CD4-positive, alpha-beta T cell treated with Interleukin-4 for 1 hour (primary cell): ENCODE data around the gene KRTAP29-1.
"Not testable (repeated sequence)": the region's sequence is repeated elsewhere in the genome, so short reads cannot be mapped to it uniquely, and the experiment has no call there.

ENCODE experiments used
- DNase-seq, 2 donors: peaks; one replicate each; pipeline ENCODE4 v3.0.0-alpha.2; 2020 to 2022

Gene KRTAP29-1

GRCh38 chr17:41301916-41302901, at the start of gene KRTAP29-1:
Gene KRTAP29-1 (minus strand): TSS chr17:41302851. CDS start chr17:41302851, 0 bp downstream.
- DNase-seq, result no peak

- no peak for DNase-seq
Measured at GRCh38 chr17:41351177-41351576, 48.5 kb upstream of the KRTAP29-1 start.

GRCh38 chr17:41350381-41350878, 47.8 kb upstream of the KRTAP29-1 start, which contains the start of gene KRT33A:
Gene KRT33A (minus strand): TSS chr17:41350828. CDS start chr17:41350767, 61 bp downstream.
- DNase-seq, result not testable (repeated sequence)

- DNase-seq, result no peak
Measured at GRCh38 chr17:41347869-41348760, 45.5 kb upstream of the KRTAP29-1 start.

- DNase-seq, result not testable (repeated sequence)
Measured at GRCh38 chr17:41346421-41346820, 43.8 kb upstream of the KRTAP29-1 start.

- DNase-seq, result no peak
Measured at GRCh38 chr17:41345992-41346391, 43.3 kb upstream of the KRTAP29-1 start.

- no peak for DNase-seq
Measured at GRCh38 chr17:41343029-41343428, 40.4 kb upstream of the KRTAP29-1 start.

GRCh38 chr17:41340934-41341861, 38.5 kb upstream of the KRTAP29-1 start:
- peak; percentile 47 to 71 for DNase-seq

GRCh38 chr17:41340494-41340893, 37.8 kb upstream of the KRTAP29-1 start:
- DNase-seq, result peak in 1 of 2 donors; percentile 8

GRCh38 chr17:41339571-41340172, 37.0 kb upstream of the KRTAP29-1 start:
- DNase-seq, result no peak

- DNase-seq, result peak; percentile 52 to 87
Measured at GRCh38 chr17:41338961-41339485, 36.4 kb upstream of the KRTAP29-1 start.

- no peak for DNase-seq
Measured at GRCh38 chr17:41335747-41336146, 33.1 kb upstream of the KRTAP29-1 start.

- DNase-seq, result peak in 1 of 2 donors; percentile 24
Measured at GRCh38 chr17:41334385-41335305, 32.0 kb upstream of the KRTAP29-1 start.

- no peak for DNase-seq
Measured at GRCh38 chr17:41333836-41334235, 31.2 kb upstream of the KRTAP29-1 start.

GRCh38 chr17:41333098-41333497, 30.4 kb upstream of the KRTAP29-1 start:
- DNase-seq, result no peak

GRCh38 chr17:41332239-41332638, 29.6 kb upstream of the KRTAP29-1 start:
- no peak for DNase-seq

- DNase-seq, result no peak
Measured at GRCh38 chr17:41331606-41332005, 29.0 kb upstream of the KRTAP29-1 start.

GRCh38 chr17:41329279-41329948, 26.8 kb upstream of the KRTAP29-1 start:
- DNase-seq, result no peak

GRCh38 chr17:41328207-41328606, 25.6 kb upstream of the KRTAP29-1 start:
- DNase-seq, result no peak
